Gastroesophageal sphincter (tissue), 3 donors: ENCODE data around the gene KHSRP.

Experiments used
- CTCF ChIP-seq, 4 experiments: fragments of 200-600 bp in 2 of 4; fragments of 450-650 bp in 2 of 4; sonication (generic) in 1 of 4; IDR thresholded peaks; one replicate each; pipeline ENCODE4 v1.5.1; 2017 to 2019; ENCODE audit warnings: antibody characterized with exemption in 4 of 4, mild to moderate bottlenecking in 2 of 4, moderate library complexity in 2 of 4
- POLR2A ChIP-seq, 2 donors: fragments of 450-650 bp; IDR thresholded peaks; one replicate each; pipeline ENCODE4 v1.6.1; 2017; ENCODE audit warnings: antibody characterized with exemption in 2 of 2, mild to moderate bottlenecking in 2 of 2, moderate library complexity in 1 of 2
- POLR2AphosphoS5 ChIP-seq: sonication (generic); formaldehyde crosslinking; IDR thresholded peaks from one replicate; pipeline ENCODE4 v1.6.1; 2017; ENCODE audit warnings: antibody characterized with exemption

GRCh38 chr19:6446452-6446851 lies 21.8 kb upstream of the KHSRP start:
- TF ChIP-seq CTCF (IDR thresholded peaks at IDR 0.05) (no peak), POLR2A (IDR thresholded peaks at IDR 0.05) (no peak), POLR2AphosphoS5 (no peak)
